Chondrocyte (in vitro differentiated cells): Measurements from ENCODE around the gene GOLGA6B. TPM values are rescaled to one million over a fixed set of nuclear protein-coding genes. Genes with fewer than 3 reads are reported as not detected.
"Not testable (repeated sequence)": the region's sequence is repeated elsewhere in the genome, so short reads cannot be mapped to it uniquely, and the experiment has no call there.

Experiments
- DNase-seq: peaks from one replicate; pipeline ENCODE4 v3.0.0; 2021; ENCODE audit warnings: mixed read lengths, low spot score
- H3K27ac Mint-ChIP-seq: one replicate; pipeline ENCODE4 v1.8.0; 2021; ENCODE audit warnings: mild to moderate bottlenecking, moderate library complexity, mixed read lengths; ENCODE audit not compliant: unreplicated experiment
- H3K27me3 Mint-ChIP-seq: 2 replicates; pipeline ENCODE4 v1.8.0; 2021; ENCODE audit warnings: low read depth, mixed read lengths
- H3K36me3 Mint-ChIP-seq: 2 replicates; pipeline ENCODE4 v1.8.0; 2021; ENCODE audit warnings: low read depth, mixed read lengths
- H3K4me1 Mint-ChIP-seq: 2 replicates; pipeline ENCODE4 v1.8.0; 2021; ENCODE audit warnings: low read depth, mild to moderate bottlenecking, mixed read lengths
- H3K4me3 Mint-ChIP-seq: one replicate; pipeline ENCODE4 v1.8.0; 2021; ENCODE audit warnings: mild to moderate bottlenecking, moderate library complexity, mixed read lengths; ENCODE audit not compliant: unreplicated experiment
- H3K9me3 Mint-ChIP-seq: 2 replicates; pipeline ENCODE4 v1.8.0; 2021; ENCODE audit warnings: low read depth, mixed read lengths
- total RNA-seq: library from RNA; stranded (reverse); gene quantifications from 3 replicates; pipeline ENCODE4 v1.2.1, GENCODE V29; 2021
- TF ChIP-seq, protein P1 (sequence below): fragments of 200-600 bp; sonication (generic); IDR thresholded peaks from 2 replicates; pipeline ENCODE4 v1.5.0; 2021; ENCODE audit warnings: antibody characterized with exemption, mild to moderate bottlenecking, moderate library complexity

Gene GOLGA6B
- total RNA-seq, 1 donor from 2014 or later, result 0.10 TPM

DNA sequence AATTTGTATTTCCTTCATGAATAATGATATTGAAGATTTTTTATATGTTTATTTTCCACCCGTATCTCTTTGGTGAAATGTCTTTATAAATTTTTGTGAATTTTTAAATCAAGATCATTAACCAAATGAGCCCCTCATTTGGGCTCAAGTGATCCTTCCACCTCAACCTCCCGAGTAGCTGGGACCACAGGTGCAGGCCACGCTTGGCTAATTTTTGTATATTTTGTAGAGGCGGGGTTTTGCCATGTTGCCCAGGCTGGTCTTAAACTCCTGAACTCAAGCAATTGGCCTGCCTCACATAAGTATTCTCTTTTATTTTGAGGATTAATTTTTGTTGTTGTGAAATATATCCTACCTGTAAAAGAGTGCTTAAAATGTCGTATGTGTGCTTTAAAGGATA is 36.4 kb downstream of the GOLGA6B start:
- peaks cover 3% of the 10 kb centered on the region for H3K36me3 Mint-ChIP-seq
- TF ChIP-seq, protein P1, sequence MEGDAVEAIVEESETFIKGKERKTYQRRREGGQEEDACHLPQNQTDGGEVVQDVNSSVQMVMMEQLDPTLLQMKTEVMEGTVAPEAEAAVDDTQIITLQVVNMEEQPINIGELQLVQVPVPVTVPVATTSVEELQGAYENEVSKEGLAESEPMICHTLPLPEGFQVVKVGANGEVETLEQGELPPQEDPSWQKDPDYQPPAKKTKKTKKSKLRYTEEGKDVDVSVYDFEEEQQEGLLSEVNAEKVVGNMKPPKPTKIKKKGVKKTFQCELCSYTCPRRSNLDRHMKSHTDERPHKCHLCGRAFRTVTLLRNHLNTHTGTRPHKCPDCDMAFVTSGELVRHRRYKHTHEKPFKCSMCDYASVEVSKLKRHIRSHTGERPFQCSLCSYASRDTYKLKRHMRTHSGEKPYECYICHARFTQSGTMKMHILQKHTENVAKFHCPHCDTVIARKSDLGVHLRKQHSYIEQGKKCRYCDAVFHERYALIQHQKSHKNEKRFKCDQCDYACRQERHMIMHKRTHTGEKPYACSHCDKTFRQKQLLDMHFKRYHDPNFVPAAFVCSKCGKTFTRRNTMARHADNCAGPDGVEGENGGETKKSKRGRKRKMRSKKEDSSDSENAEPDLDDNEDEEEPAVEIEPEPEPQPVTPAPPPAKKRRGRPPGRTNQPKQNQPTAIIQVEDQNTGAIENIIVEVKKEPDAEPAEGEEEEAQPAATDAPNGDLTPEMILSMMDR, result no peak
- DNase-seq, result no peak
- H3K4me3 Mint-ChIP-seq, result no peak overlapping the region
- peaks cover 3% of the 10 kb centered on the region for H3K4me1 Mint-ChIP-seq
- H3K9me3 Mint-ChIP-seq, result no peaks in the 10 kb centered on the region
- H3K27ac Mint-ChIP-seq, result no peak overlapping the region
- H3K27me3 Mint-ChIP-seq, result no peaks in the 10 kb centered on the region

DNA sequence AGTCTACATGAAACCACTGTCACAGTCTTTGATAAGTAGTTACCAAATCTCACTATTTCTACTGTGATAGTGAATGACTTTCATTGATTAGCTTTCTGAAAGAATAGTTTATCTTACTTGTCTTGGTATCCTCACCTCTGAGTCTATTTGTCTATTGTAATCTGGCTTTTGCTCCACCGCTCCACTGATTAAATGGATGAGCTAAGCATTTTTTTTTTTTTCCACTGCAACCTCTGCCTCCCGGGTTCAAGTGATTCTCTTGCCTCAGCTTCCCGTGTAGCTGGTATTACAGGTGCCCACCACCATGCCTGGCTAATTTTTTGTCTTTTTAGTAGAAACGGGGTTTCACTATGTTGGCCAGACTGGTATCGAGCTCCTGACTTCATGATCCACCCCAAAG is 44.4 kb downstream of the GOLGA6B start:
- no peak for DNase-seq
- no peaks in the 10 kb centered on the region for H3K27me3 Mint-ChIP-seq
- H3K27ac Mint-ChIP-seq, result no peak overlapping the region
- H3K9me3 Mint-ChIP-seq, result no peaks in the 10 kb centered on the region
- TF ChIP-seq, protein P1, result no peak
- no peak overlapping the region for H3K4me3 Mint-ChIP-seq
- H3K36me3 Mint-ChIP-seq, result peaks cover 3% of the 10 kb centered on the region
- no peaks in the 10 kb centered on the region for H3K4me1 Mint-ChIP-seq

DNA sequence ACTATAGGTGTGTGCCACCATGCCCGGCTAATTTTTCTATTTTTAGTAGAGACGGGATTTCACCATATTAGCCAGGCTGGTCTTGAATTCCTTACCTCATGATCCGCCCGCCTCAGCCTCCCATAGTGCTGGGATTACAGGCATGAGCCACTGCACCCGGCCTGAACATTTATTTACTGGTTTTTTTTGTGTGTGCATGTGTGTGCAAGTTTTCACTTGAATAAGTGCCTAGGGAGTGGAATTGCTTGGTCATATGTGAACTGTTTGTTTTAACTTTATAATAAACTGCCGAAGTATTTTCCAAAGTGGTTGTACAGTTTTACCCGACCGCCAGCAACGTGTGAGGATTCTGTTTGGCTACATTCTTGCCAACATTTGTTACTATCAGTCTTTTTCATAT is 45.6 kb downstream of the GOLGA6B start:
- Mint-ChIP-seq H3K4me3 (no peak overlapping the region), H3K36me3 (peaks cover 3% of the 10 kb centered on the region), H3K4me1 (no peaks in the 10 kb centered on the region), H3K27me3 (no peaks in the 10 kb centered on the region), H3K27ac (no peak overlapping the region), H3K9me3 (no peaks in the 10 kb centered on the region)
- TF ChIP-seq, protein P1, result no peak
- DNase-seq, result no peak

DNA sequence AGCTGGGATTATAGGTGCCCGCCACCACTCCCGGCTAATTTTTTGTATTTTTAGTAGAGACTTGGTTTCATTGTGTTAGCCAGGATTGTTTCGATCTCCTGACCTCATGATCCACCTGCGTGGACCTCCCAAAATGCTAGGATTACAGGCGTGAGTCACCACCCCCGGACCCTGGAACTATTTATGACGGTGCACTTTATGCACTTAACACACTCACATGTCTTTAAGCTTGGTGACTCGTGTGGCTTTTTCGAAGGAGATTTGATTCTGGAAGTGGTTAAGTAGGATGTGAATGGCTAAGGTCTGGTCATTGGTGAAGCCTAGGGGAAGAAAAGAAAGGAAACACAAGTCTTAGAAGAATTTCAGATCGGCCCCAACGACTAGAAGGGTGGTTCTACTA is 51.8 kb downstream of the GOLGA6B start:
- H3K27ac Mint-ChIP-seq, result no peak overlapping the region
- no peaks in the 10 kb centered on the region for H3K27me3 Mint-ChIP-seq
- H3K4me3 Mint-ChIP-seq, result no peak overlapping the region
- peaks cover 2% of the 10 kb centered on the region for H3K36me3 Mint-ChIP-seq
- DNase-seq, result no peak
- peaks cover 36% of the 10 kb centered on the region for H3K4me1 Mint-ChIP-seq
- H3K9me3 Mint-ChIP-seq, result no peaks in the 10 kb centered on the region
- TF ChIP-seq, protein P1, result no peak

DNA sequence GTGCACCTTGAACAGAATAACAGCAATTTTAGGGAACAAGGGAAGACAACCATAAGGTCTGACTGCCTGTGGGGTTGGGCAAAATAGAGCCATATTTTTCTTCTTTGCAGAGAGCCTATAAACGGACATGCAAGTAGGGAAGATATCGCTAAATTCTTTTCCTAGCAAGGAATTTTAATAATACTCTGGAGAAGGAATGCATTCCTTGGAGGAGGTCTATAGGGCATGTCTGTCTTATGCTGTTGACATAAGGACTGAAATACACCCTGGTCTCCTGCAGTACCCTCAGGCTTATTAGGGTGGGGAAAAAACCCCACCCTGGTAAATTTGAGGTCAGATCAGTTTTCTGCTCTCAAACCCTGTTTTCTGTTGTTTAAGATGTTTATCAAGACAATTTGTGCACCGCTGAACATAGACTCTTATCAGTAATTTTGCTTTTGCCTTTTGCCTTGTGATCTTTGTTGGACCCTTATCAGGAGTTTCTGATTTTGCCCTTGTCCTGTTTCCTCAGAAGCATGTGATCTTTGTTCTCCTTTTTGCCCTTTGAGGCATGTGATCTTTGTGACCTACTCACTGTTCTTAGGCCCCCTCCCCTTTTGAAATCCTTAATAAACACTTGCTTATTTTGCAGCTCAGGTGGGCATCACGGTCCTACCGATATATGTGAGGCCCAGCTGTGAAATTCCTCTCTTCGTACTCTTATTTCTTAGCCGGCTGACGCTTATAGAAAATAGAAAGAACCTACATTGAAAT is 54.2 kb downstream of the GOLGA6B start:
- not testable (repeated sequence) for DNase-seq, H3K4me3 Mint-ChIP-seq, H3K27me3 Mint-ChIP-seq, H3K36me3 Mint-ChIP-seq, H3K9me3 Mint-ChIP-seq
- H3K4me1 Mint-ChIP-seq, result peaks cover 36% of the 10 kb centered on the region
- peak overlapping the region; percentile 59 for H3K27ac Mint-ChIP-seq

Other genes starting within 250 kb of the GOLGA6B start
- gene ARIH1, start 180.4 kb upstream of the GOLGA6B start, total RNA-seq, result 150 to 169 TPM (median 164 TPM) in 3 replicates
- gene HIGD2B, start 31.5 kb downstream of the GOLGA6B start, total RNA-seq, result not detected in 3 replicates
- gene BBS4, start 31.5 kb downstream of the GOLGA6B start, total RNA-seq, result 15.5 to 30.6 TPM (median 15.9 TPM) in 3 replicates
- 33.0 to 56.9 TPM (median 34.7 TPM) in 3 replicates for gene ADPGK, start 129.1 kb downstream of the GOLGA6B start, total RNA-seq